ENCODE data around the gene PLCH2. TPM values are rescaled to one million over a fixed set of nuclear protein-coding genes. Genes with fewer than 3 reads are reported as not detected.
"Not testable (repeated sequence)": the region's sequence is repeated elsewhere in the genome, so short reads cannot be mapped to it uniquely, and the experiment has no call there.

Gene PLCH2
- polyA plus RNA-seq, 1 donor from 2014 or later = 5.7 TPM

DNA sequence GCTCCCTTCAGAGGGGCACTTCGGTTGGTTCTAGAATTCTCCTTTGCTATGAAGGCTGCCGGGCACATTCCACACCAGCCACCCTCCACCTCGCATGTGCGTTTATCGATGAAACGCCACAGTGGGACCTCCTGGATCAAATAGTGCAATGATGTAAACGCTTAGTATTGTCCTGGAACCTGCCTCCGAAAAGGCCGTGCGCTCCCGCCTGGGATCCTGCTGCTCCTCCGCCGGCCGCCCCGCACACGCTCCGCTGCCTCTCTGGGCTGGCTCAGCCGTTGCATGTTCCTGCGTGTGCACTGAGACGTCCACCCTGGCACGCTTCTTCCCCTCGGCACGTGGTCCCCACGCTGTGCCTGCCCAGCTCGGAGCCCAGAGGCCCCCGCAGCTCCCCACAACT is 76.1 kb downstream of the PLCH2 start:
- Histone ChIP-seq H3K79me2 (replicated peaks; ENCODE audit: insufficient read depth, low read length) (no peaks in the 10 kb centered on the region), H3K36me3 (ENCODE audit: insufficient read depth, low read length) (no peaks in the 10 kb centered on the region), H3K9ac (ENCODE audit: low read length) (no peak overlapping the region), H3K4me2 (ENCODE audit: low read length) (no peak overlapping the region), H3K9me3 (ENCODE audit: low read length) (no peaks in the 10 kb centered on the region), H3K9me2 (ENCODE audit: insufficient read depth, low read length) (no peaks in the 10 kb centered on the region), H2AFZ (ENCODE audit: low read depth, low read length) (no peak overlapping the region), H3F3A (ENCODE audit: insufficient read depth, low read length, poor library complexity, severe bottlenecking) (no peaks in the 10 kb centered on the region), H4K20me1 (ENCODE audit: insufficient read depth) (no peaks in the 10 kb centered on the region), H3K4me3 (ENCODE audit: low read length) (no peak overlapping the region), H3K27me3 (ENCODE audit: insufficient read depth, low read depth, low read length) (no peaks in the 10 kb centered on the region), H3K27ac (ENCODE audit: low read length) (no peak overlapping the region)
- no peak for TF ChIP-seq EZH2 (IDR thresholded peaks at IDR 0.05; ENCODE audit: borderline replicate concordance, insufficient read depth, low read length, poor library complexity, severe bottlenecking)
- TF ChIP-seq TAF1 (IDR thresholded peaks at IDR 0.05; ENCODE audit: low read depth) = no peak
- TF ChIP-seq MXI1 (conservative IDR thresholded peaks at IDR 0.05; ENCODE audit: poor library complexity, severe bottlenecking) = no peak
- no peak for TF ChIP-seq EP300 (conservative IDR thresholded peaks at IDR 0.05; ENCODE audit: poor library complexity, severe bottlenecking)
- no peak for TF ChIP-seq RAD21 (conservative IDR thresholded peaks at IDR 0.05)

DNA sequence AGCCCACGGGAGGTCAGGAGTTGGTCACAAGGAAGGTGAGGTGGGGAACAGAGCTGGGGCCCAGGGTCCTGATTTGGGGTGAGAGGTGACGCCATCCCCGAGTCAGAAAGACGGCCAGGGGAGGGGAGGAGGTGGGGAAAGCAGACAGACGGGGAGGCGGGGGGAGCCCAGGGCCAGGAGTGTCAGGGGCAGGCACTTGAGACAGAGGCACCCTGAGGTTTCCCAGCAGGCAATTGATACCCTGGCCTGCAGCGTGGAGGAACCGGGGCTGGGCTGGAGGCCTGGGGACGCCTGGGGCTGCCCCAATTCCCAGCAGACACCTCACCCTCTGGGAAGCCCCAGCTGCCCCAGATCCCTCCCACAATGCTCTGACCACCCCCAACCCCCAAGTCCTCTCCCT is 77.0 kb downstream of the PLCH2 start:
- not testable (repeated sequence) for H3K9me2 ChIP-seq (ENCODE audit: insufficient read depth, low read length); H3K79me2 ChIP-seq (replicated peaks; ENCODE audit: insufficient read depth, low read length)

DNA sequence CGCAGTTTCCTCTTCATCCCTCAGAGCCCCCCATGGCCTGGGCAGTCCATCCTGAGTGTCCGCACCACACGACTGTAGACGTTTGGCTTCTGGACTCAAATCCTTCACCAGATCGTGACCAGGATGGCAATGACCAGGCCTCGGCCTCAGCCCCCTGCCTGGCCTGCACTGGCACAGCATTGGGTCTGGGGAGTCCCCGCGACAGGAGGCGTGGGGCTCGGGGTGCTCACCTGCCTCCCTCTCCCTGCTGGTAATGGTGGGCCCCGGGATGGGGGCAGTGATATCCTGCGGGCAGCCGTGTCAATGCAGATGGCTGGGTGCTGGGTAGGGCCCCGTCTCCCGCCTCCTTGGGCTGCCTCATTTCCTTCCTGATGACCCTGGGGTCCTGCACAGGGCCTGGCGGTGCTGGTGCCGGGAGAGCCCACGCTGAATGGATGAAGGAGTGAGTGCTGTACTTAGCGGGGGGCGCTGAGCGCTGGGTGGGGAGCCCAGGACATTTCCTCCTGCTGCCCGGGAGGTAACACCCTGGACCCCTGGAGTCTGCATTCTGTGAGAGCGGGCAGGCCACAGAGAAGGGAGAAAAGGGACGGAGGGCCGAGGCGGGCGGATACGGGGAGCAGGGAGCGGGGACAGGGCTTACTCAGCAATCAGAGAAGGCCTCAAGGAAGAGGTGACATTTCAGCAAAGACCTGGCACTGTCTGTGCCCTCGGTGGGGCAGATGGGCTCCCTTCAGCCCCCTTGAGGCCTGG is 78.0 kb downstream of the PLCH2 start:
- no peak overlapping the region for H3K27ac ChIP-seq (ENCODE audit: low read length)
- TF ChIP-seq EP300 (conservative IDR thresholded peaks at IDR 0.05; ENCODE audit: poor library complexity, severe bottlenecking) = no peak
- no peak for TF ChIP-seq RAD21 (conservative IDR thresholded peaks at IDR 0.05)
- TF ChIP-seq EZH2 (IDR thresholded peaks at IDR 0.05; ENCODE audit: borderline replicate concordance, insufficient read depth, low read length, poor library complexity, severe bottlenecking) = no peak
- no peak for TF ChIP-seq TAF1 (IDR thresholded peaks at IDR 0.05; ENCODE audit: low read depth)
- TF ChIP-seq POLR2AphosphoS5 (IDR thresholded peaks at IDR 0.05) = no peak
- TF ChIP-seq, protein P1, sequence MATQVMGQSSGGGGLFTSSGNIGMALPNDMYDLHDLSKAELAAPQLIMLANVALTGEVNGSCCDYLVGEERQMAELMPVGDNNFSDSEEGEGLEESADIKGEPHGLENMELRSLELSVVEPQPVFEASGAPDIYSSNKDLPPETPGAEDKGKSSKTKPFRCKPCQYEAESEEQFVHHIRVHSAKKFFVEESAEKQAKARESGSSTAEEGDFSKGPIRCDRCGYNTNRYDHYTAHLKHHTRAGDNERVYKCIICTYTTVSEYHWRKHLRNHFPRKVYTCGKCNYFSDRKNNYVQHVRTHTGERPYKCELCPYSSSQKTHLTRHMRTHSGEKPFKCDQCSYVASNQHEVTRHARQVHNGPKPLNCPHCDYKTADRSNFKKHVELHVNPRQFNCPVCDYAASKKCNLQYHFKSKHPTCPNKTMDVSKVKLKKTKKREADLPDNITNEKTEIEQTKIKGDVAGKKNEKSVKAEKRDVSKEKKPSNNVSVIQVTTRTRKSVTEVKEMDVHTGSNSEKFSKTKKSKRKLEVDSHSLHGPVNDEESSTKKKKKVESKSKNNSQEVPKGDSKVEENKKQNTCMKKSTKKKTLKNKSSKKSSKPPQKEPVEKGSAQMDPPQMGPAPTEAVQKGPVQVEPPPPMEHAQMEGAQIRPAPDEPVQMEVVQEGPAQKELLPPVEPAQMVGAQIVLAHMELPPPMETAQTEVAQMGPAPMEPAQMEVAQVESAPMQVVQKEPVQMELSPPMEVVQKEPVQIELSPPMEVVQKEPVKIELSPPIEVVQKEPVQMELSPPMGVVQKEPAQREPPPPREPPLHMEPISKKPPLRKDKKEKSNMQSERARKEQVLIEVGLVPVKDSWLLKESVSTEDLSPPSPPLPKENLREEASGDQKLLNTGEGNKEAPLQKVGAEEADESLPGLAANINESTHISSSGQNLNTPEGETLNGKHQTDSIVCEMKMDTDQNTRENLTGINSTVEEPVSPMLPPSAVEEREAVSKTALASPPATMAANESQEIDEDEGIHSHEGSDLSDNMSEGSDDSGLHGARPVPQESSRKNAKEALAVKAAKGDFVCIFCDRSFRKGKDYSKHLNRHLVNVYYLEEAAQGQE (IDR thresholded peaks at IDR 0.05; ENCODE audit: borderline replicate concordance) = no peak
- TF ChIP-seq MXI1 (conservative IDR thresholded peaks at IDR 0.05; ENCODE audit: poor library complexity, severe bottlenecking) = no peak
- no peak for TF ChIP-seq SMC3 (conservative IDR thresholded peaks at IDR 0.05; ENCODE audit: poor library complexity)
- TF ChIP-seq, protein P2, sequence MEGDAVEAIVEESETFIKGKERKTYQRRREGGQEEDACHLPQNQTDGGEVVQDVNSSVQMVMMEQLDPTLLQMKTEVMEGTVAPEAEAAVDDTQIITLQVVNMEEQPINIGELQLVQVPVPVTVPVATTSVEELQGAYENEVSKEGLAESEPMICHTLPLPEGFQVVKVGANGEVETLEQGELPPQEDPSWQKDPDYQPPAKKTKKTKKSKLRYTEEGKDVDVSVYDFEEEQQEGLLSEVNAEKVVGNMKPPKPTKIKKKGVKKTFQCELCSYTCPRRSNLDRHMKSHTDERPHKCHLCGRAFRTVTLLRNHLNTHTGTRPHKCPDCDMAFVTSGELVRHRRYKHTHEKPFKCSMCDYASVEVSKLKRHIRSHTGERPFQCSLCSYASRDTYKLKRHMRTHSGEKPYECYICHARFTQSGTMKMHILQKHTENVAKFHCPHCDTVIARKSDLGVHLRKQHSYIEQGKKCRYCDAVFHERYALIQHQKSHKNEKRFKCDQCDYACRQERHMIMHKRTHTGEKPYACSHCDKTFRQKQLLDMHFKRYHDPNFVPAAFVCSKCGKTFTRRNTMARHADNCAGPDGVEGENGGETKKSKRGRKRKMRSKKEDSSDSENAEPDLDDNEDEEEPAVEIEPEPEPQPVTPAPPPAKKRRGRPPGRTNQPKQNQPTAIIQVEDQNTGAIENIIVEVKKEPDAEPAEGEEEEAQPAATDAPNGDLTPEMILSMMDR (IDR thresholded peaks at IDR 0.05; ENCODE audit: poor library complexity, severe bottlenecking) = no peak
- H2AFZ ChIP-seq (ENCODE audit: low read depth, low read length) = no peak overlapping the region
- H3K27me3 ChIP-seq (ENCODE audit: insufficient read depth, low read depth, low read length) = no peaks in the 10 kb centered on the region
- no peak overlapping the region for H3K4me2 ChIP-seq (ENCODE audit: low read length)
- no peaks in the 10 kb centered on the region for H3K36me3 ChIP-seq (ENCODE audit: insufficient read depth, low read length)
- no peaks in the 10 kb centered on the region for H4K20me1 ChIP-seq (ENCODE audit: insufficient read depth)
- no peaks in the 10 kb centered on the region for H3K79me2 ChIP-seq (replicated peaks; ENCODE audit: insufficient read depth, low read length)
- H3K4me3 ChIP-seq (ENCODE audit: low read length) = no peak overlapping the region
- no peaks in the 10 kb centered on the region for H3F3A ChIP-seq (ENCODE audit: insufficient read depth, low read length, poor library complexity, severe bottlenecking)
- no peak overlapping the region for H3K9ac ChIP-seq (ENCODE audit: low read length)
- H3K9me2 ChIP-seq (ENCODE audit: insufficient read depth, low read length) = no peaks in the 10 kb centered on the region
- H3K9me3 ChIP-seq (ENCODE audit: low read length) = no peaks in the 10 kb centered on the region

More for the DNA sequence above, 77.0 kb downstream of the PLCH2 start:
- not testable (repeated sequence) for H3K36me3 ChIP-seq (ENCODE audit: insufficient read depth, low read length); H3K27ac ChIP-seq (ENCODE audit: low read length); H3K4me3 ChIP-seq (ENCODE audit: low read length); H4K20me1 ChIP-seq (ENCODE audit: insufficient read depth); H3K9ac ChIP-seq (ENCODE audit: low read length); H3K4me2 ChIP-seq (ENCODE audit: low read length); H3K9me3 ChIP-seq (ENCODE audit: low read length); H3K27me3 ChIP-seq (ENCODE audit: insufficient read depth, low read depth, low read length); H2AFZ ChIP-seq (ENCODE audit: low read depth, low read length); H3F3A ChIP-seq (ENCODE audit: insufficient read depth, low read length, poor library complexity, severe bottlenecking)
